IMR-90 (cell line): ENCODE results near the gene NOD1.

ENCODE experiments used
- CEBPB ChIP-seq: IDR thresholded peaks from 2 replicates; pipeline ENCODE4 v1.6.1; 2012; ENCODE audit warnings: low read depth, low read length, improper control_type of control experiment
- CTCF ChIP-seq: conservative IDR thresholded peaks from 2 replicates; pipeline ENCODE4 v1.5.1; 2012; ENCODE audit warnings: mild to moderate bottlenecking, low read depth, low read length, improper control_type of control experiment
- POLR2A ChIP-seq: IDR thresholded peaks from 2 replicates; pipeline ENCODE4 v1.6.1; 2012; ENCODE audit warnings: mild to moderate bottlenecking, low read depth, low read length
- RFX5 ChIP-seq: IDR thresholded peaks from 2 replicates; pipeline ENCODE4 v1.8.0; 2012; ENCODE audit warnings: low read depth, mild to moderate bottlenecking, low read length, moderate library complexity
- SMC3 ChIP-seq: fragments of 150-350 bp; IDR thresholded peaks from 2 replicates; pipeline ENCODE4 v1.6.1; 2016; ENCODE audit warnings: low read depth, mild to moderate bottlenecking, antibody characterized with exemption, low read length, moderate library complexity

GRCh38 chr7:30514177-30514576 lies 35.6 kb upstream of the NOD1 start:
- TF ChIP-seq CTCF (no peak), CEBPB (no peak), SMC3 (no peak), RFX5 (no peak), POLR2A (no peak)
